HCT116 (cell line): ENCODE data around the gene ARMC6. TPM values are rescaled to one million over a fixed set of nuclear protein-coding genes. Genes with fewer than 3 reads are reported as not detected.

Source experiments
- ATAC-seq: fragments of 200-7000 bp; cut with Tn5 transposase; 2 replicates; pipeline ENCODE4 v1.9.1; 2020; ENCODE audit warnings: mild to moderate bottlenecking, moderate library complexity
- BruUV-seq: library from RNA; stranded (reverse); fragments of 400-500 nt; replicated peaks from 2 replicates; lab custom pipeline; 2021; lab: Mats Ljungman, UMichigan
- CTCF ChIA-PET: fragments of 300-600 bp; sonication (Branson Sonifier 250); formaldehyde crosslinking; loops from one replicate; lab custom pipeline; 2021; ENCODE audit warnings: antibody characterized with exemption; lab: Charles Lee
- POLR2A ChIA-PET: fragments of 300-600, 350-600 bp; sonication (Branson Sonifier 250); formaldehyde crosslinking; loops from one replicate; lab custom pipeline; 2021; ENCODE audit warnings: antibody characterized with exemption; lab: Charles Lee
- RAD21 ChIA-PET, 2 experiments: fragments of 300-600 bp; sonication (Branson Sonifier 250); formaldehyde crosslinking; loops; one replicate each; lab custom pipeline; 2023; ENCODE audit warnings: low total read pairs in 2 of 2; ENCODE audit not compliant: uncharacterized antibody in 2 of 2, unreplicated experiment in 2 of 2, low non-redundant PET in 1 of 2; lab: Charles Lee
- DNase-seq: peaks from one replicate; pipeline ENCODE4 v3.0.0-alpha.2; 2010; ENCODE audit warnings: low read depth, low spot score
- H2AFZ ChIP-seq: fragments of 200-600 bp; shearing (Covaris generic), sonication (generic); 2 replicates; pipeline ENCODE4 v1.6.1; 2017; ENCODE audit warnings: low read depth, mixed run types, mixed read lengths, antibody characterized with exemption, low read length; ENCODE audit not compliant: poor library complexity, severe bottlenecking
- H3K27ac ChIP-seq: 2 replicates; pipeline ENCODE4 v1.5.1; 2012; ENCODE audit warnings: low read depth, low read length
- H3K27me3 ChIP-seq: fragments of 200-600 bp; sonication (generic); 2 replicates; pipeline ENCODE4 v1.6.1; 2016; ENCODE audit warnings: mixed run types, low read length, mixed read lengths; ENCODE audit not compliant: insufficient read depth
- H3K36me3 ChIP-seq, 2 experiments: fragments of 200-500 bp in 1 of 2; fragments of 200-600 bp in 1 of 2; sonication (Bioruptor generic) in 1 of 2; sonication (generic) in 1 of 2; 2 replicates each; pipeline versions ENCODE4 v1.5.1 to v1.6.1; 2014 to 2016; ENCODE audit warnings: low read length in 2 of 2, inconsistent platforms in 1 of 2, mixed read lengths in 1 of 2, mixed run types in 1 of 2; ENCODE audit not compliant: insufficient read depth in 2 of 2, control insufficient read depth in 1 of 2
- H3K4me1 ChIP-seq, 2 experiments: fragments of 200-600 bp in 1 of 2; sonication (generic) in 1 of 2; 2 replicates each; pipeline versions ENCODE4 v1.5.1 to v1.6.1; 2012 to 2017; ENCODE audit warnings: low read length in 2 of 2, inconsistent platforms in 1 of 2, mild to moderate bottlenecking in 1 of 2, mixed read lengths in 1 of 2, mixed run types in 1 of 2, moderate library complexity in 1 of 2; ENCODE audit not compliant: insufficient read depth in 2 of 2, control insufficient read depth in 1 of 2
- H3K4me2 ChIP-seq: fragments of 200-600 bp; sonication (generic); 2 replicates; pipeline ENCODE4 v1.6.1; 2017; ENCODE audit warnings: mixed run types, low read length, mixed read lengths
- H3K4me3 ChIP-seq, 2 experiments: fragments of 200-600 bp in 1 of 2; sonication (generic) in 1 of 2; replicated peaks in 1 of 2; 2 replicates each; pipeline ENCODE4 v1.5.1; 2011 to 2016; ENCODE audit warnings: low read length in 2 of 2, control low read depth in 1 of 2, low read depth in 1 of 2, mild to moderate bottlenecking in 1 of 2, mixed read lengths in 1 of 2, mixed run types in 1 of 2
- H3K79me2 ChIP-seq: fragments of 200-600 bp; sonication (generic); 2 replicates; pipeline ENCODE4 v1.6.1; 2017; ENCODE audit warnings: mild to moderate bottlenecking, mixed run types, low read length, moderate library complexity, mixed read lengths; ENCODE audit not compliant: insufficient read depth
- H3K9ac ChIP-seq: fragments of 200-600 bp; sonication (generic); 2 replicates; pipeline ENCODE4 v1.6.1; 2016; ENCODE audit warnings: low read length, mixed read lengths
- H3K9me2 ChIP-seq: fragments of 200-600 bp; sonication (generic), shearing (Covaris generic); 2 replicates; pipeline ENCODE4 v1.6.1; 2017; ENCODE audit warnings: mixed run types, mild to moderate bottlenecking, moderate library complexity; ENCODE audit not compliant: insufficient read depth
- H3K9me3 ChIP-seq, 2 experiments: fragments of 200-500 bp in 1 of 2; fragments of 200-600 bp in 1 of 2; sonication (Bioruptor generic) in 1 of 2; sonication (generic) in 1 of 2; 2 replicates each; pipeline ENCODE4 v1.6.1; 2014 to 2017; ENCODE audit warnings: low read length in 2 of 2, mixed read lengths in 2 of 2, inconsistent platforms in 1 of 2, low read depth in 1 of 2, mild to moderate bottlenecking in 1 of 2, mixed run types in 1 of 2, moderate library complexity in 1 of 2; ENCODE audit not compliant: control insufficient read depth in 1 of 2, insufficient read depth in 1 of 2
- H4K20me1 ChIP-seq: fragments of 200-600 bp; sonication (generic), shearing (Covaris generic); 2 replicates; pipeline ENCODE4 v1.6.1; 2017; ENCODE audit warnings: mixed run types, mild to moderate bottlenecking, moderate library complexity; ENCODE audit not compliant: insufficient read depth
- CBX3 ChIP-seq: IDR thresholded peaks from 2 replicates; pipeline ENCODE4 v1.6.1; 2012; ENCODE audit warnings: low read depth
- EGR1 ChIP-seq: IDR thresholded peaks from 2 replicates; pipeline ENCODE4 v1.6.1; 2012; ENCODE audit warnings: low read depth
- ELF1 ChIP-seq: IDR thresholded peaks from 2 replicates; pipeline ENCODE4 v1.6.1; 2012; ENCODE audit warnings: low read depth, borderline replicate concordance
- EZH2 ChIP-seq: fragments of 200-600 bp; sonication (generic); IDR thresholded peaks from 2 replicates; pipeline ENCODE4 v1.6.1; 2017; ENCODE audit warnings: antibody characterized with exemption, mixed run types
- EZH2phosphoT487 ChIP-seq: fragments of 200-600 bp; IDR thresholded peaks from 2 replicates; pipeline ENCODE4 v1.6.1; 2018; ENCODE audit warnings: antibody characterized with exemption, borderline replicate concordance
- FOSL1 ChIP-seq: IDR thresholded peaks from 2 replicates; pipeline ENCODE4 v1.6.1; 2012; ENCODE audit warnings: low read depth
- JUND ChIP-seq: IDR thresholded peaks from 2 replicates; pipeline ENCODE4 v1.6.1; 2012
- MAX ChIP-seq: IDR thresholded peaks from 2 replicates; pipeline ENCODE4 v1.6.1; 2012
- POLR2A ChIP-seq: IDR thresholded peaks from 2 replicates; pipeline ENCODE4 v1.7.0; 2011; ENCODE audit warnings: borderline replicate concordance; ENCODE audit not compliant: insufficient read depth, insufficient read length; ENCODE audit errors: extremely low read depth
- POLR2AphosphoS5 ChIP-seq: IDR thresholded peaks from 2 replicates; pipeline ENCODE4 v1.6.1; 2011; ENCODE audit warnings: mild to moderate bottlenecking, low read depth, low read length, moderate library complexity
- REST ChIP-seq: IDR thresholded peaks from 2 replicates; pipeline ENCODE4 v1.6.1; 2012; ENCODE audit warnings: low read depth
- SIN3A ChIP-seq: IDR thresholded peaks from 2 replicates; pipeline ENCODE4 v1.6.1; 2012; ENCODE audit warnings: low read depth
- SRF ChIP-seq: IDR thresholded peaks from 2 replicates; pipeline ENCODE4 v1.6.1; 2012; ENCODE audit warnings: low read depth
- TCF7L2 ChIP-seq: IDR thresholded peaks from 2 replicates; pipeline ENCODE4 v1.7.0; 2011; ENCODE audit warnings: borderline replicate concordance, inconsistent platforms; ENCODE audit not compliant: insufficient read depth, insufficient read length; ENCODE audit errors: extremely low read depth
- ZBTB33 ChIP-seq: IDR thresholded peaks from 2 replicates; pipeline ENCODE4 v1.6.1; 2011; ENCODE audit warnings: mild to moderate bottlenecking, low read length, moderate library complexity; ENCODE audit not compliant: insufficient replicate concordance; ENCODE audit errors: extremely low read depth
- ZFX ChIP-seq: fragments of 450-650 bp; IDR thresholded peaks from 2 replicates; pipeline ENCODE4 v1.6.1; 2017
- ZNF274 ChIP-seq: fragments of 200-500 bp; sonication (Bioruptor generic); IDR thresholded peaks from 2 replicates; pipeline ENCODE4 v1.6.1; 2014; ENCODE audit warnings: mild to moderate bottlenecking, low read depth, low read length, inconsistent platforms
- intact Hi-C: fragments of 100-400 bp; cut with micrococcal nuclease; formaldehyde crosslinking; loops from 2 replicates; pipeline ENCODE4 v1.10.0; 2022
- total RNA-seq: library from RNA; stranded (reverse); gene quantifications from one replicate; pipeline ENCODE4 v1.2.1, GENCODE V29; 2021; ENCODE audit not compliant: unreplicated experiment
- TF ChIP-seq, protein P1 (sequence below): IDR thresholded peaks from 2 replicates; pipeline ENCODE4 v1.6.1; 2012
- TF ChIP-seq, protein P2 (sequence below), 3 experiments: fragments of 200-600 bp in 1 of 3; sonication (generic) in 1 of 3; IDR thresholded peaks in 2 of 3; conservative IDR thresholded peaks in 1 of 3; 2 replicates each; pipeline ENCODE4 v1.5.1; 2012 to 2017; ENCODE audit warnings: low read depth in 2 of 3, low read length in 2 of 3, antibody characterized with exemption in 1 of 3, borderline replicate concordance in 1 of 3, control low read depth in 1 of 3, mild to moderate bottlenecking in 1 of 3, mixed read lengths in 1 of 3, mixed run types in 1 of 3, moderate library complexity in 1 of 3; ENCODE audit not compliant: insufficient read depth in 1 of 3

ARMC6 gene
- total RNA-seq, 1 experiment from 2014 or later, result 34.7 TPM

DNA sequence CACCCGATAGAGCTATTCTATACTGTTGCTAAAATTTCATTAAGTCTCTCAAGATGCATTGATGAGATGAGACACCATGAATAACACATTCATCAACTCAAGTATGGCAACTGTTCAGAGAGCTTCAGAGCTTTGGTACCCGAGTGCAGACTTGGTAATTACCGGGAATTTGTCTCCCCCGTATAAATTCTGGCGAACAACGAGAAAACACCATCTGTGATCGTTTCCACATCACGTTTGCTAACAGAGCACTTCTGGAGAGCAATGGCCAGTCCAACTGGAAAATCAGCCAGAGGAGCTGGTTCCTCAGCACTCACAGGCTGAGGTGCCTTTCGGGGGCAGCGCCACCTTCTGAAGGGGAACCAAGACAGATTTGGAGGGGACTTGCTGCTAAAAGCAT, 40.3 kb upstream of the ARMC6 start:
- Histone ChIP-seq H3K9me2 (no peaks in the 10 kb centered on the region), H4K20me1 (no peaks in the 10 kb centered on the region), H2AFZ (no peak overlapping the region), H3K9ac (no peak overlapping the region), H3K9me3 (no peaks in the 10 kb centered on the region), H3K27me3 (no peaks in the 10 kb centered on the region), H3K36me3 (peaks cover 33 to 38% of the 10 kb centered on the region in 2 experiments), H3K27ac (no peak overlapping the region), H3K4me1 (no peaks in the 10 kb centered on the region; a peak in 1 of 4 replicates), H3K4me2 (no peak overlapping the region), H3K4me3 (no peak overlapping the region), H3K79me2 (no peaks in the 10 kb centered on the region)
- CTCF ChIA-PET, result no interaction called here
- DNase-seq, result no peak
- TF ChIP-seq, protein P1, sequence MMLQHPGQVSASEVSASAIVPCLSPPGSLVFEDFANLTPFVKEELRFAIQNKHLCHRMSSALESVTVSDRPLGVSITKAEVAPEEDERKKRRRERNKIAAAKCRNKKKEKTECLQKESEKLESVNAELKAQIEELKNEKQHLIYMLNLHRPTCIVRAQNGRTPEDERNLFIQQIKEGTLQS, result no peak
- TF ChIP-seq TCF7L2 (no peak), ZBTB33 (no peak), ZNF274 (no peak), SIN3A (no peak), JUND (no peak), CBX3 (no peak), ELF1 (no peak), MAX (no peak), EZH2 (no peak), REST (no peak), EZH2phosphoT487 (no peak), SRF (no peak), POLR2AphosphoS5 (no peak), POLR2A (no peak), FOSL1 (no peak), EGR1 (no peak), ZFX (no peak)
- TF ChIP-seq, protein P2, sequence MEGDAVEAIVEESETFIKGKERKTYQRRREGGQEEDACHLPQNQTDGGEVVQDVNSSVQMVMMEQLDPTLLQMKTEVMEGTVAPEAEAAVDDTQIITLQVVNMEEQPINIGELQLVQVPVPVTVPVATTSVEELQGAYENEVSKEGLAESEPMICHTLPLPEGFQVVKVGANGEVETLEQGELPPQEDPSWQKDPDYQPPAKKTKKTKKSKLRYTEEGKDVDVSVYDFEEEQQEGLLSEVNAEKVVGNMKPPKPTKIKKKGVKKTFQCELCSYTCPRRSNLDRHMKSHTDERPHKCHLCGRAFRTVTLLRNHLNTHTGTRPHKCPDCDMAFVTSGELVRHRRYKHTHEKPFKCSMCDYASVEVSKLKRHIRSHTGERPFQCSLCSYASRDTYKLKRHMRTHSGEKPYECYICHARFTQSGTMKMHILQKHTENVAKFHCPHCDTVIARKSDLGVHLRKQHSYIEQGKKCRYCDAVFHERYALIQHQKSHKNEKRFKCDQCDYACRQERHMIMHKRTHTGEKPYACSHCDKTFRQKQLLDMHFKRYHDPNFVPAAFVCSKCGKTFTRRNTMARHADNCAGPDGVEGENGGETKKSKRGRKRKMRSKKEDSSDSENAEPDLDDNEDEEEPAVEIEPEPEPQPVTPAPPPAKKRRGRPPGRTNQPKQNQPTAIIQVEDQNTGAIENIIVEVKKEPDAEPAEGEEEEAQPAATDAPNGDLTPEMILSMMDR (IDR thresholded peaks at IDR 0.05 in 2 of 3, conservative IDR thresholded peaks at IDR 0.05 in 1 of 3; ENCODE audit: borderline replicate concordance in 1 of 3, insufficient read depth in 1 of 3, low read depth in 2 of 3, low read length in 2 of 3), result no peak
- intact Hi-C loops, result no loop called here
- no peak for ATAC-seq
- POLR2A ChIA-PET, result no interaction called here
- BruUV-seq, result no TSS peak
- RAD21 ChIA-PET, result no interaction called here
